MV-4-11 (cell line): ENCODE results near the gene C1QBP.
"Not testable (repeated sequence)": the region's sequence is repeated elsewhere in the genome, so short reads cannot be mapped to it uniquely, and the experiment has no call there.

Experiments
- DNase-seq: peaks from one replicate; lab custom pipeline; 2025; lab: John Stamatoyannopoulos, UW

The C1QBP gene

GRCh38 chr17:5431949-5432556, 6.9 kb downstream of the C1QBP start:
- DNase-seq: no peak

GRCh38 chr17:5431234-5431633, 7.7 kb downstream of the C1QBP start:
- not testable (repeated sequence) for DNase-seq

DNA sequence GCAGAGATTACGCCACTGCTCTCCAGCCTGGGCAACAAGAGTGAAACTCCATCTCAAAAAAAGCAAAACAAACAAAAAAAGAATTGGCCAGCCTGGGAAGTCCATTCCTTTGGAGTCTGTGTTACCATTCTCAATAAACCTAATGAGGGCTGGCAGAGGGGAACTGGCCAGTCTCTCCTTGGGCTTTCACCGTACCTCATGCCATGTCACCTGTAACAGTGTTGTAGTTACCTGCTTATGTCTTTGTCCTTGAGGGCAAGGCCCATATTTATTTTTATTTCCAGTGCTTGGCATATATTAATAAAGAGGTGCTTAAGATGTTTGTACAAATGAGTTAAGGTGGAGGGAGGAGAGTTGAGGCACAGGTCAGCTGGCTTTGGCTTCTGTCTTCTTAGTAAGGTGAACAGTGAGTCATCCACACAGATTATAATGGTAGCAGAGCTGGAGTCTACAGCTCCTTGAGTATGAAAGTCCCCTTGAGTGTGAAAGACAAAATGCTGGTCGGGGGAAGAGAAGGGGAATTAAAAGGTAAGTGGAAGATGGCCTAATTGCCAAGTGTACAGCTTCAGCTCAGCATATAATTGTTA, 8.4 kb downstream of the C1QBP start:
- DNase-seq: no peak

GRCh38 chr17:5429191-5429887, 9.6 kb downstream of the C1QBP start:
- DNase-seq: no peak

GRCh38 chr17:5425826-5426225, 13.1 kb downstream of the C1QBP start:
- no peak for DNase-seq

DNA sequence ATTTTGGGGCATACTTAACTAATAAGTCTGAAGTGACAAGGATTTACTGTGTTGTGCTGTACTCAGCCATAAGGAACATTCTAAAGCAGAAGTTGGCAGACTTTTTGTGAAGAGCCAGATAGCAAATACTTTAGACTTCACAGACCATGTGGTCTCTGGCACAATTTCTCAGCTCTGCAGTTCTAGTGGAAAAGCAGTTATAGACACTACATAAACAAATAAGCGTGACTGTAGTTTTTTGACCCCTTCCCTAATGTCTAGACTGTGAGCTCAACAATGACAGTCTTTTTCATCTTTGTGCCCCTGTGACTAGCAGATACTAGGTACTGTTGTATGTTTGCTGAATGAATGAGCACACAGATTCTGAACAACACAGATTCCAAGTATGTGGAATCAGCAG, 14.0 kb downstream of the C1QBP start:
- DNase-seq: no peak

DNA sequence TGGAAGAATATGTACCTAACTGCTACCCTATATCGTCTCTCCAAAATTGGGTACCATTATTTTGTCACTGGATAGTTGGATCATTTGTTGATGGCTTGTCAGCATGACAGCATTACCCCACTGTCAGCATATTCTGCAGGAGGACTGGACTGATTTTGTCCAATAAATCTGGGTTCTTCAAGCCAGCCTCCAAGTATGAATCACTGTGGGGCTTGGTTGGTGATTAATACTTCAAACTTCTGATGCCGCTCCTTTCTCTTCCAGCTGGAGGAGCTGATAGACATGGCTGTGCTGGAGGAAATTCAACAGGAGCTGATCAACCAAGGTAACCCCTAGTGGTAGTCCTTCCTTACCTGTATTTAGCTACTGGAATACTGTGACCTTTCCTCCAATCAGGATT, 16.4 kb downstream of the C1QBP start:
- no peak for DNase-seq

GRCh38 chr17:5419959-5420653, 18.8 kb downstream of the C1QBP start, which contains the start of gene RPAIN:
TSS of gene RPAIN (plus strand) at chr17:5420182. CDS start at chr17:5420211, 29 bp downstream.
- peak; percentile 92 for DNase-seq

DNA sequence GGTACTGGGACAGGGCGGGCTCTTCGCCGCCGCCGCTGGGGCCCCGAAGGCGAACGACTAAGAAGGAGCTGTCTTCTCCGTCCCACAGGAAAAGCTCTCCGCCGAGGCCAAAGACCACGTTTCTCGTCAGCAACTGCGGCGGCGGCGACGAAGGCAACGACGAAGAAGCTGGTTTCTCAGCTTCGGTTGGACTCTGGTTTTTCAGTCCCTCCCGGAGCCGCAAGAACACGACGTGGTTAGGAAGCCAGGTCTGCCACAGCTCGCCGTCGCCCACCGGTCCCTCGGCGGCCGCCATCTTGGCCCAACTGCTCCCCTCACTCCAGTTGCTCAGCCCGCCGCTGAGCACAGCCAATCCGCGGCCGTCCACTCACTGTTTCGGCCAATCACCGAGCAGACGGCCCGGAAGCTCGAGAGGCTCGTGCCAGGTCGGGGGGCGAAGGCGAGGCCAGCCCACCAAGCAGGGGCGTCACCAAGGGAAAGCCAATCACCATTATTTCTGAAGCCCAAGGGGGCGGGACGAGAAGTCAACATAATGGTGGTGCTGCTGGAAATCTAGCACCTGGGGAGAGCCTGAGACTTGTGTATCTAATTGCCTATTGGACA, 19.5 kb downstream of the C1QBP start, which contains the start of gene NUP88:
Gene NUP88 (minus strand): TSS at position 307 of the 603 bp plus-strand sequence. CDS start 12 bp downstream, at position 295.
- DNase-seq: peak; percentile 95

- peak; percentile 61 for DNase-seq
These were observed 20.0 kb downstream of the C1QBP start for GRCh38 chr17:5418858-5419355.

DNA sequence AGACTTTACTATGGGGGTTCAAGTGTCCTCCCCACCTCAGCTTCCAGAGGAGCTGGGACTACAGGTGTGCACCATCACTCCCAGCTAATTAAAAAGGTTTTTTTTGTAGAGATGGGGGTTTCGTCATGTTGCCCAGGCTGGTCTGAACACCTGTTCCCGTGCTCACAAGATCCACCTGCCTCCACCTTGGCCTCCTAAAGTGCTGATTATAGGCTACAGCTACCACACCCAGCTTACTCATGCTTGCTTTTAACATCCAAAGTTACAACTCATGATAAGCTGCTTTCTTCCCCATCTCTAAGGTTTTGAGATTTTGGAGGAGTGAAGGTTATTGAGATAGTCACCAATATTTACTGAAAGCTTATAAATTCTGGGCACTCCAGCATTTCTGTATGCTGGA, 22.1 kb downstream of the C1QBP start:
- DNase-seq: no peak

DNA sequence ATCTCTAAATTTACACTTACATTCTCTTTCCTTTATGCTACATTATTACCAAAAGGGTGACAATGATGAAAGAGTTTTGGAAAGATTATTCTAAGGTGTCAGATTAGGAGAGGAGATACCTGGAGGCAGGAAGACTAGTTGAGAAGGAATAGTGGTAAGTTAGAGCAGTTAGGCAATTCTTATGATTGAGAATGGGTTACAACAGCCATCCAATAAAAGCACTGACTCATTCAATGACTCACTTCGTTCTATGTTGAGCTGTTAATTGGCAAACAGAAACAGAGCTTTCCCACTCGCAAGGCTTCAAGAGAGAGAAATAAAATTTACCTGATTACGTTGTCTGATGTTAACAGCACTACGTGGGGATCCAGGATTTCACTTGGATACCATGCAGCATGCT, 25.3 kb downstream of the C1QBP start:
- DNase-seq: peak; percentile 63

DNA sequence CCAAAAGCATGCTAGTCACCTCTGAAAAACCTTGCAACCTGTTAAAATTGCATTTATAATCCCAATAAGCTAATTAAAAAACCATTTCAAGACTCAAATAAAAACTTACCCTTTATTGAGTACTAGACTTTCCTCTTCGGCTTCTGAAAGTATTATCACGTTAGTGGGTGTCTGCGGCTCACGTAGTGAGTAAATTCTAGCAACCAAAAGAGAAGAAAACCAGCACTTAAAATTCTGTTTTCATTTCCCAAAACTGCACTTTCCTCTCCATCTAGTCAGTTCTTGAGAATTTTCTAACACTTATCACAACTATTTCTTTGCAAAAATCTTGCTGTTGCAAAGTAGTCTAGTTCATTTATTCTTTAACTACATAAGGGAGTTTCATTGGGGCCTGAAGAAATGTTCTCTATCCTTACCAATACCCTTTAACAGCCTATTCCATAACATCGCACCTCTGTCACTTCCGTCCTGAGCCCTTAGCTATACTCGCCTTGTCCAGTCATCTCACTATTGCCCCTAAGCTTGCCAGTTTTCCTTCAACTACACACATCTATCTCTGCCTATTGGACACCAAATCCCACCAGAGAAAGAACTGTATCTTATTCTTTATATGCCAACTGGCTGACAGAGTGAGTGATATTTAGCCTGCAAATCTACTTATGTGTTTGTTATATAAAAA, 28.2 kb downstream of the C1QBP start:
- no peak for DNase-seq

DNA sequence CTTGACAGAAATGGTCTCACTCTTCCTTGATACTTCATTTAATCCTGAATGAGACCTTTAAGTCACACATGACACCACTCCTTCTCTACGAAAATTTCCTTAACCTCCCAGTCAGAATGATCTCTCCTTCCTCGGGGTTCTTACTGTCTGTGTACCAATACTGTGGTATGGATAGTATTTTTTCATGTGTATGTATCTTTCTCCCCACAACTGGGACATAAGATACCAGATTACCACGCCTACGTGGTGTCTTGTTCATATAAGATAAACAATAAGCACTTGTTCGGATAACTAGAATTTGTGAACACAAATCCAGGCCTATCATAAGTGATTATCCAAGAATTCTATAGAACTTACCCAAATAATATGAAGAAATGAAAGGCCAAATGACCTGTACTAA, 30.8 kb downstream of the C1QBP start:
- no peak for DNase-seq

GRCh38 chr17:5405400-5405799, 33.6 kb downstream of the C1QBP start:
- no peak for DNase-seq

GRCh38 chr17:5399767-5400166, 39.2 kb downstream of the C1QBP start:
- no peak for DNase-seq

GRCh38 chr17:5396612-5397011, 42.3 kb downstream of the C1QBP start:
- DNase-seq: no peak

DNA sequence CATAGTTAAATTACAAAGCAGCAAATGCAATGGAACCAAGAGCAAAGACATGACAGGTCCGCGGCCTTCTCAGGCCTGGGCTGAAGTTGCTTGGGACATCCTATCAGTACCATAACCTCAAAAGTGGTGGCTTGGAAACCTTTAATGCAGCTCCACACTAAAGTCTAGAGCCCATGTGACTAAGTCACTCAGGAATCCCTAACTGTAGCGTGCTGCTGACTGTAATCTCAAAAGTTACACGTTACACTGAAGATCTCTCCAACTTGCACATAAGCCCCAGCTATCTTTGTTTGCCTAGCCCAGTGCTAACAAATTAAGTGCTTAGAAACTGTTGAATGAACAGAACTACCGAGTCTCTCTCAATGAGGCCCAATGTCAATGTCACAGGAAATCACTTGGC, 47.3 kb downstream of the C1QBP start:
- DNase-seq: no peak
